IPS-18c (cell line): ENCODE results near the gene FKBP1B.
"Not testable (repeated sequence)": the region's sequence is repeated elsewhere in the genome, so short reads cannot be mapped to it uniquely, and the experiment has no call there.

Source experiments
- H3K4me3 ChIP-seq: 2 replicates; pipeline ENCODE4 v1.7.0; 2013; ENCODE audit warnings: low read depth, mild to moderate bottlenecking, low read length, moderate library complexity; ENCODE audit not compliant: insufficient read depth
- H3K9me3 ChIP-seq: one replicate; pipeline ENCODE4 v1.6.1; 2013; ENCODE audit warnings: mild to moderate bottlenecking, low read length, moderate library complexity; ENCODE audit not compliant: control insufficient read depth, insufficient read depth

The FKBP1B gene

GRCh38 chr2:24049485-24050021 is at the start of gene FKBP1B:
Gene FKBP1B, plus strand, starts transcription at chr2:24049741. Its CDS starts 109 bp downstream, at chr2:24049850.
- Histone ChIP-seq H3K4me3 (peak within 1 kb of the TSS; percentile 72), H3K9me3 (no peaks in the 10 kb centered on the region)

GRCh38 chr2:24007693-24008092 is 41.8 kb upstream of the FKBP1B start:
- H3K9me3 ChIP-seq, result no peaks in the 10 kb centered on the region
- H3K4me3 ChIP-seq, result no peak overlapping the region

- Histone ChIP-seq H3K9me3 (no peaks in the 10 kb centered on the region), H3K4me3 (no peak overlapping the region)
Observed at GRCh38 chr2:24008672-24009366, 40.7 kb upstream of the FKBP1B start.

GRCh38 chr2:24009367-24009679 is 40.2 kb upstream of the FKBP1B start:
- H3K4me3 ChIP-seq, result peak overlapping the region; percentile 60

GRCh38 chr2:24009680-24010476 is 39.7 kb upstream of the FKBP1B start, which contains the start of gene MFSD2B:
Gene MFSD2B, plus strand, starts transcription at chr2:24010085. Its CDS starts 12 bp downstream, at chr2:24010097.
- Histone ChIP-seq H3K9me3 (no peaks in the 10 kb centered on the region), H3K4me3 (peak within 1 kb of the TSS; percentile 60)

More at GRCh38 chr2:24009367-24009679, 40.2 kb upstream of the FKBP1B start:
- H3K9me3 ChIP-seq, result no peaks in the 10 kb centered on the region

- peak overlapping the region; percentile 60 for H3K4me3 ChIP-seq
- H3K9me3 ChIP-seq, result no peaks in the 10 kb centered on the region
Observed at GRCh38 chr2:24010477-24011249, 38.9 kb upstream of the FKBP1B start.

GRCh38 chr2:24011250-24012104 is 38.1 kb upstream of the FKBP1B start:
- no peaks in the 10 kb centered on the region for H3K9me3 ChIP-seq
- no peak overlapping the region for H3K4me3 ChIP-seq

- no peak overlapping the region for H3K4me3 ChIP-seq
- no peaks in the 10 kb centered on the region for H3K9me3 ChIP-seq
Observed at GRCh38 chr2:24012521-24013188, 36.9 kb upstream of the FKBP1B start.

GRCh38 chr2:24014902-24015301 is 34.6 kb upstream of the FKBP1B start:
- not testable (repeated sequence) for H3K9me3 ChIP-seq, H3K4me3 ChIP-seq

GRCh38 chr2:24015562-24016375 is 33.8 kb upstream of the FKBP1B start:
- Histone ChIP-seq H3K9me3 (no peaks in the 10 kb centered on the region), H3K4me3 (no peak overlapping the region)

GRCh38 chr2:24016376-24016761 is 33.2 kb upstream of the FKBP1B start:
- Histone ChIP-seq H3K4me3 (no peak overlapping the region), H3K9me3 (no peaks in the 10 kb centered on the region)

GRCh38 chr2:24016853-24017703 is 32.5 kb upstream of the FKBP1B start:
- Histone ChIP-seq H3K9me3 (no peaks in the 10 kb centered on the region), H3K4me3 (no peak overlapping the region)

- Histone ChIP-seq H3K4me3 (no peak overlapping the region), H3K9me3 (no peaks in the 10 kb centered on the region)
Observed at GRCh38 chr2:24017711-24018110, 31.8 kb upstream of the FKBP1B start.

- H3K4me3 ChIP-seq, result no peak overlapping the region
- no peaks in the 10 kb centered on the region for H3K9me3 ChIP-seq
Observed at GRCh38 chr2:24018241-24018640, 31.3 kb upstream of the FKBP1B start.

- Histone ChIP-seq H3K9me3 (no peaks in the 10 kb centered on the region), H3K4me3 (no peak overlapping the region)
Observed at GRCh38 chr2:24019729-24020128, 29.8 kb upstream of the FKBP1B start.
